ENCODE results near the gene ANTXR2.

Gene ANTXR2

DNA sequence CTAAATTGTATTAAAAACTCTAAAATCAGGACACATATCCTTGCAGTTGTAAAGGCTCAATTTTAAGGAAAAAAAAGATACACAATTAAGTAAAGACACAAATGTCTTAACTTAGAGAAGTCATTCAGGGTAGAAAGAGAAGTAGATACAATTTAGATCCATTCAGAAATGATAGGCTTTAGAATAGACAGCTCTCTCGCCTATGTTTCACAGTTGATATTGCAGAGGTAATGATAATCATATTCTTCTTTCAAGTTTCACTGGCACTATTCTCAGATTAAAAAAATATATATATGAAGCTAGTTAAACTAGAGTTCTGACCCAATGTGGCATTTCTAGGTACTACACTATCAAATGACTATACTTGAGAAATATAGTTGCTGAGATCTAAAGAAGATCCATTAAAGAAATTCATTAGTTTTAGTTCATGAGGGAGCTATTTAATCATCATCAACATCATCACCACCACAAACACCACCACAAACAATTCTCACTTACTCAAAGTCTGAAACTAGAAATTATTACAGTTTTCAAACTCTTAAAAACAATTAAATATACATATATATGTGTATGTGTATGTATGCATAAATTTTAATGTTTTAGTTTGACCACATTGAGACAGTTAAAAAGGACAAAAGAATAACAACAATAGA lies 93.1 kb downstream of the ANTXR2 start:
- DNase-seq = no peak

DNA sequence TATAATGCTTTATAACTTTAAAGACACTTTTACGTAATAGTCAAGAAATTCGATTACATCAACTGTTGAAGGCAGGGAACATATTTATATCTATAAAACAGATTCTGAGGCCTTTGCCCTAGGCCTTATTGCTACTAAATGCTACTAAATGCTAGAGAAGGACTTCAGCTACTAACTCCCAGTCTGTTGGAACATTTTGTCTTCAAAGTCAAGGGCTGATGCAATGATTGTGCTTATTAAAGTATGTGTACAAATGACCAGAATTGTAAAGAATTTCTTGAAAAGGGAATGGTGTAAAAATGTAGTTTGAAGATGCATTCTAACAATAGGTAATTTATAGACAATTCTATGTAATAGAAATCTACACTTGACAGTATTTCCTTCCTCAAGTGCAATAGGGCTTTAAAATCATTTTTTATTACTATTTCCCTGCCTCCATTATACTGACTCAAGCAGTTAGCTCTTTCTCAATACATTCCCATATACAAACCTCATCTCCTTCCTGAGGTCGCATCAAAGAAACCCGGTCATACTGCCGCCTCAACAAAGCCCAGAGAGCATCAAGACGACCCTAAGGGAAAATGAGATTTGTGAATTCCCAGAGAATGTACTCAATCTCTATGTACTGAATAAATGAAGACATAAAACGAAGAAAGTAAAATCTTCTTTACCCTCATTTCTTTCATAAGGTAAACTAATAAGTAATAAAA lies 95.7 kb downstream of the ANTXR2 start:
- DNase-seq = no peak

DNA sequence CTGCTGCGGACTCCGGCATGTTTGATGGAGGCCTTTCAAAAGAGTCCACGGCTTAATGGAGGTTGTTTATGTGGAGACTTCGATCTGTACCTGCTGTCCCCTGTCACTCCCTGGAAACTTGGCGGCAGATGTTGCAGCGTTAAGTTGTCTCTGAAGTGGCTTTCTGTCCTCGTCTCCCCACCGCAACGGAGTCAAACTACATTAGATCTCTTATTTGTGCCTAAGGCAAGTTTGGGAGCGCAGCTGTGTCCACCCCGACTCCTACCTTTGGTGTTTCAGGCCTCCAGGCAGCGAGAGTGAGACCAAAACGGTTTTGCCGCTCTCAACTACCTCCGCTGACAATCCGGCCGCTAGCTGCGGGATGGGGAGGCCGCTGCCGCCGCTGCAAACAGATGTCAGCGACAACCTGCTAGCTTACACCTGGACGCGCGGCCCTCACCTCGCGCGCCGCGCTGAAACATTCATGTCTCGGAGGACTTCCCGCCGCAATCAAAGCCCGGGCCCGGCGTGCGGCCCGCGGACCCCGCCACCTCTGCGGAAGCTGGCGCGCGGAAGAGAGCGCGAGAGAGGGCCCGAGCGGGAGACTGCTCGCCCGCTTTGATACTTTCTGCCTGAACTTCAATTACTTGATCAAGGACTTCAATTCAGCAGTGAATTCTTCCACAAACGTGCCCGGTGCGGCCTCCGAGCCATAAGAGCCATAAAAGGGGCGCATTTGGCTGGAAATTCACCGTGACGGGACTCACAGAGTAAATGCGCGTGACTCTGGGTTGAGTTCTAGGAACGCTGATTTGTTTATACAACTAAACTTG lies 108.4 kb downstream of the ANTXR2 start:
- no peak for DNase-seq

DNA sequence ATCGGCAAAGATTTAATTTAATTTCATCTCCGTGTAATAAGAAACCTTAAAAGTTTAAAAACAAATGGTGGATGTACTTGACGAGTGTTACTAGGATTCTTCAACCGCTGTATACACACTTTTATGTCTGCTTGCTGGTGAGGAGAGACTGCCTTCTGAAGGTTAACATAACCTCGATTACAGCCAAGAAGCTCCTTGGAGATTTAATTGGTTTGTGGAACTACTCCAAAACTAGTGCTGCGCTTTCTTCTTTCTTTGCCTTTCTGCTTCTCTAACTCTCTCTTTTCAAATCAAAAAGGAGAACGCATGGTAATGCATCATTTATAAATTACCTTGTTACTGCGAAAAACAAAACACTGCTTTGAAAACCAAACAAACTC lies 109.0 kb downstream of the ANTXR2 start:
- DNase-seq = no peak

DNA sequence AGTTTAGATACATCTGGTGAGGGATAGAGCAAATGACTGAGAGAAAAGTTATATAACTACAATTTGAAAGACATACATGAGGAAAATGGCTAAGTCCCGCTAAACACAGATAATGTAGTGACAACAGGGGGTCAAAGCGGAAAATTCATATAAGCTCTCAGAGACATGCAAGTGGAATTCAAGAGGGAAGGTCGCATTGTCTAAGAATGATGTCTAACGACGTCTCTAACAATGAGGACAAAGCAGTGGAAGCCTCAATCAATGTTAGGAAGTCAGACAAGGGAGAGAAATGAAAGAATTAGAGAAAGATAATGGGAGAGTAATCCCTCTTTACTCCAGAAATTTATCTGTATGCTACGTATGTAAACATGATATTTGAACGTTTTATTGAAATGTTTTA lies 113.4 kb downstream of the ANTXR2 start:
- no peak for DNase-seq

DNA sequence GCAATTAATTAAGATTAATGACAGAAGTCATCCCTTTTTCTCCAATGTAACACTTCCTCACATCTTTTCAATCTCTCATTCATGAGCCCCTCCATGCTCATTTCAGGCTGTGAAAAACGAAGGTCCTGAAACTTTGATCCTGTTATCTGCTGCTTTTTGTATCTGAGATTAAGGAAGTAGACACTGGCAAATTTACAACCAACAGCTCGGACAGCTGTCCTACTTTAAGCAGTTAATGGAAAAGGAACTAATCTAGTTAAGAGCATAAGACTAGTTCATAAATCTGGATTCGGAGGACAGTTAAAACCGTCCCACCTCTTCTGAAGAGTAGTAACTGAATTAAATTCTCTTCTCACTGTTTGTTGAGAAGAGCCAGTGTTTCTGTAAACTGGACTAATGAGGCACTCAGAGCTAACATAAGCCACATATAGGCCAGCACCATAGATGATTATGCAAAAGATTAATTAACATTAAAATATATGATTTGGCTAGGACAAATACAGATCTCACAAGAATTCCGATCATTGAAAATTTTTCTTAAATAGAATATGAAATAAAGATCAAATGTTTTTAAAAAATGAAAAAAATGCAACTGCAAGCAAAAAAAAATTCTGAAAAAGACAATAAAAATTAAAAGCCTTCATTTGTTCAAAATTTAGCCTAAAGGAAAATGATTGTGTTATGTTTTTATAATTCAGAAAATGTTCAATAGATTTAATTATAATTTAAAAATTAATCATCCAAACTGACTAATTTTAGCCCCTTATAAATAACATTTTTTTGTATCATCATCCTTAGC lies 114.4 kb downstream of the ANTXR2 start:
- no peak for DNase-seq

DNA sequence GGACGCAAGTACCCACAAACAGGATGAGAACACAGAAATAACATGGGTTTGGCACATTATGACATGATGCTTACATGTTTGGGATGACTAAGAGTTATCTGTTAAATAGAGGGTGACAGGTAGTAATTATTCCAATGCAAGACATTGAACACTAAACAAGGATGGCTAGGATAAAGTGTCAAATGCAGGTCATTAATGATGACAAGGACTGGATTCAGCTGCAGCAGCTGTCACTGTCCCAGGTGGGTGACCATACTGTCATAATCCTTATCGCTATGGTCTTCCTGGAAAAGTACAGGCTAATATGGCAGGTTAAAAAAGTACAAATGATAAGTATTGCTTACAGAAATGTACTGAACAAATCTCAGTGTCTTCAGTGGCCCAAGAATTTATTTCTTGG lies 123.9 kb downstream of the ANTXR2 start:
- DNase-seq = no peak

DNA sequence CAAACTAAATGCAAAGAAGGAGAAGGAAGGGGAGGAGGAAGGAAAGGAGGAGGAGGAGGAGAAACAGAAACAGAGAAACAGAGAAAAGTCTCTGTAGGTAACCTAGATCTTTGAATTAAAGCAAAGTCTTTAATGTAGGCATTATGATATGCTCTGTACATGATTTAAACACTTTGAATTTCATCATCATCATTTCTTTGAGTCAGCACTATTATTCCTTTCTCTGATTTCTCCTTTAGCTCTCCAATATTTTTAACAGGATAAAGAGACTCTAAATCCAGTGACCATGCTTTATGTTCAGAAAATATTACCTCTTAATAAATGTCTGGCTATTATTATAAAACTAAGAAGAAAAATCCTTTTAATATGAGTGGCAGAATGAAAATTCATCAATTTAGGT lies 124.3 kb downstream of the ANTXR2 start:
- no peak for DNase-seq

DNA sequence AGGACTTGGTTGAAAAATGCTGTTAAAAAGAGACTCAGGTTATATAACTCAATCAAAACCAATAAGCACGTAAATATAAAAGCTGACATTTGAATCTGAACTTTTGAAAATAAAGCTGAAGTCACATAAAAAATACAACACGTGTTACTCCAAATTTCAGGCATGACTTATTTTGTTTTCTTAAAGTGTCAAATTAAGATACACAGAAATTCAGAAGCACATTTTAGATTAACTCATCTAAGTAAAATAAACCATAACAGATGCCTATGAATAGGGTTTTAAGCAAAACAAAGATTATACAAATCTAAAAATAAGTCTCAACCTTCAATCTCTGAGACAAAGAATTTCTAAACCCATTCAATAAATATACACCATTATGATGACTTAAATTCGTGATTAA lies 124.8 kb downstream of the ANTXR2 start:
- no peak for DNase-seq

DNA sequence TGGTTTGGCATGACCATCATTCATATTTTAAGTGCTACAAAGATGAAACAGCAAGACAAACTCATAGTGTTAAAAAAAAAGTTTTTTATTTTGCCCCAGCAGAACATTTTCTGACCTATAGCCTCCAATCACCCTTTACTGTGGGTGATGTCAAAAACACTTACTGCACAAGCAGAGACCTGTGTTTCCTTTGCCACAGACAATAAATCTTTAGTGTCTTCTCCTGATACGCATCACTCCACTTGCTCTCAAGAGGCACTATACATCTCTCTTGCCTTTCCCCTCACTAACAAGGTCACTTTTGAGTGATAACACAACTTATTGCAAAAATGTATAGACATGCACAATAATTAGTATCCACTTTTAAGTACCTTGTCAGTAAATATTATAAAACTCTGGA lies 125.6 kb downstream of the ANTXR2 start:
- DNase-seq = no peak

DNA sequence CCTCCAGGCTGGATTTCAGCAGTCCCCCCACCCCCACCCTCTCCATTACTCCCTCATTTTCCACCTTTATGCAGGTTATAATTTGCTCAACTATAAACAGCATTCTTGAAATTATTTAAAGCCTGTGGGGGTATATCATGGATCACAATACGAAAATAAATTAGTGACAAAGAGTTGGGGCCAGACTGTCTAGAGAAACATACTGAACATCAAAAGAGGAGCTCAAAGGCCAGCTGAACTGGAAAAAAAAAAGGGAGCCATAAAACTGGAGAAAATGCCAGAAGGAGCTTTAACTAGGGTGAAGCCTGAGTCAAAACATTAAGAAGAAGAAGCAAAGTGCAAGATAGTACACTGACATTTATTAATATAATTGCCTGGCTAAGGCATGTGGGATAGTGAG lies 137.8 kb downstream of the ANTXR2 start:
- DNase-seq = no peak

DNA sequence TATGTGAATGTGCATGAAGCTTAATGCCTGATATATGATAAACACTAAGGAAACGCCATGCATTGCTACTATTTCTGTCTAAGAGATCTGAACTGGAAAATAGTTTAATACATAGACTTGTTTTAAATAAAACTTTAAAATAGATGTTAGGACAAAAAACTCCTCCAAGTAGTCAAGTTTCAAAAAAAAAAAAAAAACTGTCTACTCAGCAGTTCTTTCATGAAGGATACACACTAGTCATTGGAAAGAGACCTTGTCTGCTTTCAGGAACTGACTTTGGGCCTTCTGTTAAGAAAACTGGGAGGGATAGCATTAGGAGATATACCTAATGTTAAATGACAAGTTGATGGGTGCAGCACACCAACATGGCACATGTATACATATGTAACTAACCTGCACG lies 138.4 kb downstream of the ANTXR2 start:
- DNase-seq = no peak

DNA sequence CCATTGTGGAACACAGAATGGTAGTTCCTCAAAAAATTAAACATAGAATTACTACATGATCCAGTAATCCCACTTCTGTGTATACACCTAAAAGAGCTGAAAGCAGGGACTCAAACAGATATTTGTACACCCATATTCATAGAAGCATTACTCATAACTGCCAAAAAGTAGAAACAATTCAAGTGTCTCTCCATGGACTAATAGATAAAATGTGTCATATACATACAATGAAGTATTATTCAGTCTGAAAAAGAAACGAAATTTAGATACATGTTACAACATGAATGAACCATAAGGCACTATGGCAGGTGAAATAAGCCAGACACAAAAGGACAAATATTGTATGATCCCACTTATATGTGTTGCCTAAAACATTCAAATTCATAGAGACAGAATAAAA lies 145.1 kb downstream of the ANTXR2 start:
- no peak for DNase-seq

DNA sequence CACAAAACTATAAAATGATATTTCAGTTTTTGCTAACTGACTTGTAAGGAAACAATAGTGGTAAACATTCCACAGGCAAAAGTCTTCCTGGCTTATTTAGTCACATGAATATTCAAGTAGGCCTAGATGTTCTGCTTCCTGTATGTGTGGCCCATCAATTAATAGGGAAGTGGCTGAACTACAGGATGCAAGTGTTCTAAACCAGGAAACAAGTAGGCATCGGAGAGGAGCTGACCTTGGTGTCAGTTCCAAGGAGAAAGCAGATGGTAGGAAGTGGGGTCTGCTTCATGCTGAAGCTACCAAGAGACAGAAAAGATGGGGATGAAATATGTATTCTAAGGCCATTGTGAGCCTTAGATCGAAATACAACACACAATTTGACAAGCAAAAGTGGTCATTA lies 149.7 kb downstream of the ANTXR2 start:
- no peak for DNase-seq

DNA sequence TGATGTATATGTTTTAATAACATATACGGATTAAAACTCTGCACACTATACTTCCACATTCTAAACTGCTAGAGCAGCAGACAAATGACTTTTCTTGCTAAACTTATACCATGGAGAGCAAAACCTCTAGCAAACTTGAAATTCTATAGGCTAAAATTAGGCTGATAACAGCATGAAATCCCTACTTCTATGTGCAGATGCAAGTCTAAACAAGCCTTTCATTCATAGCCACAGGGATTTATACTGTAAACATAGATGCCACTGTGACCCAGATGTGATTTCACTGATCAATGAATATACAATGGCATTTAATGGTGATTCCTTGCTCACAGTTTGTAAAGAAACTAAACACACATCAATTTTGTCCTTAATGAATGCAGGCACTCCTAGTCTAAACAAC lies 151.0 kb downstream of the ANTXR2 start:
- DNase-seq = no peak

DNA sequence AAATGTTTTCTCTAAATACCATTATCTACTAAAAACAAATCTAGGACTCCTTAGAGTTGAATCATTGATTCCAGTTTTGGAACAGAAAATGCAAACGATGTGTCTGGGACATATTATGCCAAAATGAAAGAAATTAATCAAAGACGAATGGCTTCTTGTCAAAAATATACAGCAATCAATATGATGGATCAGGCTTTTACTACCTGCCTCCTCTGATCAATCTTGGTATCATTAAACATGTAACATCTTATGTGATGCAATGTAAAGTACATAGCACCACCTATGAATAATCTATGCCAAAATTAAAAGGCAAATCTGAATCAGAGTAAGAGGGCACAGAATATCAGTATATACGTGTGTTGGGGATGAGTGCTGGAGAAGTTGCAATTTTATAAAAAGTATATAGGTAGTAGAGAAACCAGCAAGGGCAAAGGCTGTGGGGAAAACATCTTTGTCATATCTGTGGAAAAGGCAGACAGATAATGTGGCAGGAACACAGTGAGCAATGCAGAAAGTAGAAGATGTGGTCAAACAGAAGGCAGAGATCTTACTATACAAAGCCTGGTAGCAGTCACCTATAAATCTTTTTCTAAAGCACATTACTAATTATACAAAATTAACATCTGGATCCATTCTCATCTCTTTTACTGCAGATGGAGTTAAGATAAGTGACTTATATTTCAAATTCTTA lies 152.7 kb downstream of the ANTXR2 start:
- DNase-seq = no peak

DNA sequence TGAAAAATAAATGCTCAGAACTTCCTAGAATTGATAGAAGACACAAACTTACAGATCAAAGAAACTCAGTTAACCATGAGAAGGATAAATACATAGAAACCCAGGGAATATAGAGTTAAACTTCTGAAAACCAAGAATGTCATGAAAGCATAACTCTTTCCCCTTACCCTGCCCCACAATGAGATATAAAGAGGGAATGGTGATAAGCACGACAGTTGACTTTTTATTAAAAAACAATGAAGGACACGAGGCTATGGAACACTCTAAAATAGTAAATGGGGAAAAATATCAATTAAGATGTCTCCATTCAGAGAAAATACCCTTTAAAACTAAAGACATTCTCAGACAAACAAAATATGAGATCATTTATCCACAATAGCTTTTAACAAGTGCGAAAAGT lies 154.7 kb downstream of the ANTXR2 start:
- no peak for DNase-seq

DNA sequence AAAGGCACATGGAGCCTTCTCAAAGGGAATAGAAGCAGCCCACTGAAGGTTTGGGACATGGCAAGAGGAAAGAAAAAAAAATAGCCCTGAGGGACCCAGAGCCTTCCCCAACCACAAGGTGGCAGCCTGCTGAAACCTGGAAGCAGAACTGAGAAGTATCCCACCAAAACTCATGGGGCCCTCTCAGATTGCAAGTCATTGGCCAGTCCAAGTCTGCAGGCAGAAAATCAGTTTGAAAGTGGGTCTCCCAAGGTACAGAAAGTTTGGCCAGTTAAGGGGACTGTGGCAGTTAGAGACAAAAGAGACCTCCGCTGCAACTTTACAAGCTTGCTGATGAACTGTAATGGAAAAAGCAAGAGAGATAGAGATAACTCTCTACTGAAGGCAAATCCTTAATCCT lies 155.8 kb downstream of the ANTXR2 start:
- no peak for DNase-seq

DNA sequence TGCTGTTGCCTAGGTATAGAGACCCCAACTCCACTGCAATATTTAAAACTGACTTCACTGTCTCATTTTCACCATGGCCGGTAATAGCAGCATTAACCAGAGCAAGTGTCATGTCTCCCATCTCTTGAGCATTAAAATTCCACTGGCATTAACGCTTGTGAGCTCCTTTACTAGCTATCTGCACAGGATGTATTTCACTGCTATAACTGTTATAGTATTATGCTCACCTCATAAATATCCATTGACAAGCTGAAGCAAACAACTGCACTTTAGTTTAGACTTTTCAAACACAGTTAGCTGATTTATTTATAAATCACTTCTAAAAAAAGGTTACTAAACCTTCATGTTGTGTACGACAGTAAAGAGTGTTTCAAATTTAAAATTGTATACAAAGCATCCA lies 157.8 kb downstream of the ANTXR2 start:
- DNase-seq = no peak

DNA sequence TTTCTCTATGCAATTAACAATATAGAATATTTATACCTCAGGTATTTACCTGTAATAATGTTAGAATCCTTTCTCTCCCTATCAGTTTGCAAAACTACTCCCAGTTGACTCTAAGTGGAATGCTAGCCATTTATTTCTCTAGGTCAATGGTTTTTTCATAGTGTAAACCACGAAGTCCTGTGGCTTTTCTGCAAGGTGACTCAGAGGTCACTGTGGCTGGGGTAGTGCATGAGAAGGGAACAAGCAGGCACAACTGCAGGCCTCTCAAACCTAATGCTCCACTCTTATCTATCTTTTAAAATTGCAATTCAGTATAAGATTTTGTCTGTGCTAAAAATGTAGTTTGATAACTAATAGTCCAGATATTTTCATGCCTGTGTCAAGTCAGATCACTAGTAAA lies 159.4 kb downstream of the ANTXR2 start:
- no peak for DNase-seq

DNA sequence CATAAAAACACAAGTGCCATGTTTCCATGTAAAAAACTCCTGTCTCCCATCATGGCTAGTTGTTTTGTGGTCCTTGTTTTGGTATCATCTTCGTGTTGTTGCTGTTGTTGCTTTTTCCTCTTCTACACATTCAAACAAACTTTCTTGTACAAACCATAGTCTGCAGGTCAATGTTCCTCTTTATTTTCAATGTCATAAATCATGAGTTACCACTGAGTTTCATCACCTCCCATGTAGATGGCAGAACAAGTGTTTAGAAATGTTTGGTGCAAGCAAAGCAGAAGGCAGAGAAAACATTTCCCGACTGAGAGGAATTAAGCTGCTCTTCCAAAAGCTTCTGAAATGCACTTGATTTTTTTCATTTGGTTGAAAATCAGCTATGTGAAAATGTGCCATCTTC lies 166.0 kb downstream of the ANTXR2 start:
- DNase-seq = no peak

DNA sequence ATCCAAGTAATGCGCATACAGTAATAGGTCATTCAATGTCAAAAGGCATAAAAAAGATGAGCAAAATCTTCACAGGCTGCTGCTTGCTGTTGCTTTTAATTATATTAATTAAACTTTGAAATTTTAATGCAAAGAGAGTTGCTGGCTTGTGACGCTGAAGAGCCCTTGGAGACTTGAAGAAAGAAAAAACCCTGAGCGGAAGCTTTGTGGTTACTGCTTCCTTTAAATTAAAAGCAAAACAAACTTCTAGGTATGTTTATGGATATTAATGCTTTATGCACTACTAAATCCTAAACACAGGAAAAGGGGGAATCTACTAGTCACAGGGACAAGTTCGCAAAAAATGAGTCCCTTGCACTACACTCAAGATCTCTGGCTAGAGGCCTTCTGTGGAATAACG lies 166.7 kb downstream of the ANTXR2 start:
- DNase-seq = no peak

DNA sequence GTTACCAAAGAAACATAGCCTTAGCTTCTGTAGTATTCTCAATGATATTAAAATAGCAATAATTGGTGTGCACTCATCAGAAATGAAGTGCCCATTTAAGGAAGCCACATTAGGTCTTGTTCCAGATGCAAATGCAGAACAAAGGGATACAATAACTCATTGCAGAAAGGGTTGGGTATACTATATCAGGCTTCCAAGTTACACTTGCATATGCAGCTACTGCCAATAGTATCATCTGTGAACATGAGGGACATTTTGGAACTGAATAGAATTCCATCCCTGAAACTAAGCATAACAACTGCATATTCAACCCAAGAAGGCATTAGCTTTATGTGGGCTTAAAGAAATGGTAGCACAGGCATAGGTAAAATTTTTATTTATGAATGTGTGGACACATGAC lies 167.8 kb downstream of the ANTXR2 start:
- DNase-seq = no peak

Data from NCI-H510A (cell line).